HCT116 (cell line): ENCODE data around the gene DNM3. TPM values are rescaled to one million over a fixed set of nuclear protein-coding genes. Genes with fewer than 3 reads are reported as not detected.

Experiments used
- ATAC-seq: fragments of 200-7000 bp; cut with Tn5 transposase; 2 replicates; pipeline ENCODE4 v1.9.1; 2020; ENCODE audit warnings: mild to moderate bottlenecking, moderate library complexity
- BruUV-seq: library from RNA; stranded (reverse); fragments of 400-500 nt; replicated peaks from 2 replicates; lab custom pipeline; 2021; lab: Mats Ljungman, UMichigan
- CTCF ChIA-PET: fragments of 300-600 bp; sonication (Branson Sonifier 250); formaldehyde crosslinking; loops from one replicate; lab custom pipeline; 2021; ENCODE audit warnings: antibody characterized with exemption; lab: Charles Lee
- POLR2A ChIA-PET: fragments of 300-600, 350-600 bp; sonication (Branson Sonifier 250); formaldehyde crosslinking; loops from one replicate; lab custom pipeline; 2021; ENCODE audit warnings: antibody characterized with exemption; lab: Charles Lee
- RAD21 ChIA-PET, 2 experiments: fragments of 300-600 bp; sonication (Branson Sonifier 250); formaldehyde crosslinking; loops; one replicate each; lab custom pipeline; 2023; ENCODE audit warnings: low total read pairs in 2 of 2; ENCODE audit not compliant: uncharacterized antibody in 2 of 2, unreplicated experiment in 2 of 2, low non-redundant PET in 1 of 2; lab: Charles Lee
- DNase-seq: peaks from one replicate; pipeline ENCODE4 v3.0.0-alpha.2; 2010; ENCODE audit warnings: low read depth, low spot score
- H2AFZ ChIP-seq: fragments of 200-600 bp; shearing (Covaris generic), sonication (generic); 2 replicates; pipeline ENCODE4 v1.6.1; 2017; ENCODE audit warnings: low read depth, mixed run types, mixed read lengths, antibody characterized with exemption, low read length; ENCODE audit not compliant: poor library complexity, severe bottlenecking
- H3K27ac ChIP-seq: 2 replicates; pipeline ENCODE4 v1.5.1; 2012; ENCODE audit warnings: low read depth, low read length
- H3K27me3 ChIP-seq: fragments of 200-600 bp; sonication (generic); 2 replicates; pipeline ENCODE4 v1.6.1; 2016; ENCODE audit warnings: mixed run types, low read length, mixed read lengths; ENCODE audit not compliant: insufficient read depth
- H3K36me3 ChIP-seq, 2 experiments: fragments of 200-500 bp in 1 of 2; fragments of 200-600 bp in 1 of 2; sonication (Bioruptor generic) in 1 of 2; sonication (generic) in 1 of 2; 2 replicates each; pipeline versions ENCODE4 v1.5.1 to v1.6.1; 2014 to 2016; ENCODE audit warnings: low read length in 2 of 2, inconsistent platforms in 1 of 2, mixed read lengths in 1 of 2, mixed run types in 1 of 2; ENCODE audit not compliant: insufficient read depth in 2 of 2, control insufficient read depth in 1 of 2
- H3K4me1 ChIP-seq, 2 experiments: fragments of 200-600 bp in 1 of 2; sonication (generic) in 1 of 2; 2 replicates each; pipeline versions ENCODE4 v1.5.1 to v1.6.1; 2012 to 2017; ENCODE audit warnings: low read length in 2 of 2, inconsistent platforms in 1 of 2, mild to moderate bottlenecking in 1 of 2, mixed read lengths in 1 of 2, mixed run types in 1 of 2, moderate library complexity in 1 of 2; ENCODE audit not compliant: insufficient read depth in 2 of 2, control insufficient read depth in 1 of 2
- H3K4me2 ChIP-seq: fragments of 200-600 bp; sonication (generic); 2 replicates; pipeline ENCODE4 v1.6.1; 2017; ENCODE audit warnings: mixed run types, low read length, mixed read lengths
- H3K4me3 ChIP-seq, 2 experiments: fragments of 200-600 bp in 1 of 2; sonication (generic) in 1 of 2; replicated peaks in 1 of 2; 2 replicates each; pipeline ENCODE4 v1.5.1; 2011 to 2016; ENCODE audit warnings: low read length in 2 of 2, control low read depth in 1 of 2, low read depth in 1 of 2, mild to moderate bottlenecking in 1 of 2, mixed read lengths in 1 of 2, mixed run types in 1 of 2
- H3K79me2 ChIP-seq: fragments of 200-600 bp; sonication (generic); 2 replicates; pipeline ENCODE4 v1.6.1; 2017; ENCODE audit warnings: mild to moderate bottlenecking, mixed run types, low read length, moderate library complexity, mixed read lengths; ENCODE audit not compliant: insufficient read depth
- H3K9ac ChIP-seq: fragments of 200-600 bp; sonication (generic); 2 replicates; pipeline ENCODE4 v1.6.1; 2016; ENCODE audit warnings: low read length, mixed read lengths
- H3K9me2 ChIP-seq: fragments of 200-600 bp; sonication (generic), shearing (Covaris generic); 2 replicates; pipeline ENCODE4 v1.6.1; 2017; ENCODE audit warnings: mixed run types, mild to moderate bottlenecking, moderate library complexity; ENCODE audit not compliant: insufficient read depth
- H3K9me3 ChIP-seq, 2 experiments: fragments of 200-500 bp in 1 of 2; fragments of 200-600 bp in 1 of 2; sonication (Bioruptor generic) in 1 of 2; sonication (generic) in 1 of 2; 2 replicates each; pipeline ENCODE4 v1.6.1; 2014 to 2017; ENCODE audit warnings: low read length in 2 of 2, mixed read lengths in 2 of 2, inconsistent platforms in 1 of 2, low read depth in 1 of 2, mild to moderate bottlenecking in 1 of 2, mixed run types in 1 of 2, moderate library complexity in 1 of 2; ENCODE audit not compliant: control insufficient read depth in 1 of 2, insufficient read depth in 1 of 2
- H4K20me1 ChIP-seq: fragments of 200-600 bp; sonication (generic), shearing (Covaris generic); 2 replicates; pipeline ENCODE4 v1.6.1; 2017; ENCODE audit warnings: mixed run types, mild to moderate bottlenecking, moderate library complexity; ENCODE audit not compliant: insufficient read depth
- CBX3 ChIP-seq: IDR thresholded peaks from 2 replicates; pipeline ENCODE4 v1.6.1; 2012; ENCODE audit warnings: low read depth
- CTCF ChIP-seq, 3 experiments: fragments of 200-600 bp in 1 of 3; sonication (generic) in 1 of 3; IDR thresholded peaks in 2 of 3; conservative IDR thresholded peaks in 1 of 3; 2 replicates each; pipeline ENCODE4 v1.5.1; 2012 to 2017; ENCODE audit warnings: low read depth in 2 of 3, low read length in 2 of 3, antibody characterized with exemption in 1 of 3, borderline replicate concordance in 1 of 3, control low read depth in 1 of 3, mild to moderate bottlenecking in 1 of 3, mixed read lengths in 1 of 3, mixed run types in 1 of 3, moderate library complexity in 1 of 3; ENCODE audit not compliant: insufficient read depth in 1 of 3
- EGR1 ChIP-seq: IDR thresholded peaks from 2 replicates; pipeline ENCODE4 v1.6.1; 2012; ENCODE audit warnings: low read depth
- ELF1 ChIP-seq: IDR thresholded peaks from 2 replicates; pipeline ENCODE4 v1.6.1; 2012; ENCODE audit warnings: low read depth, borderline replicate concordance
- EZH2 ChIP-seq: fragments of 200-600 bp; sonication (generic); IDR thresholded peaks from 2 replicates; pipeline ENCODE4 v1.6.1; 2017; ENCODE audit warnings: antibody characterized with exemption, mixed run types
- EZH2phosphoT487 ChIP-seq: fragments of 200-600 bp; IDR thresholded peaks from 2 replicates; pipeline ENCODE4 v1.6.1; 2018; ENCODE audit warnings: antibody characterized with exemption, borderline replicate concordance
- FOSL1 ChIP-seq: IDR thresholded peaks from 2 replicates; pipeline ENCODE4 v1.6.1; 2012; ENCODE audit warnings: low read depth
- JUND ChIP-seq: IDR thresholded peaks from 2 replicates; pipeline ENCODE4 v1.6.1; 2012
- MAX ChIP-seq: IDR thresholded peaks from 2 replicates; pipeline ENCODE4 v1.6.1; 2012
- POLR2A ChIP-seq: IDR thresholded peaks from 2 replicates; pipeline ENCODE4 v1.7.0; 2011; ENCODE audit warnings: borderline replicate concordance; ENCODE audit not compliant: insufficient read depth, insufficient read length; ENCODE audit errors: extremely low read depth
- POLR2AphosphoS5 ChIP-seq: IDR thresholded peaks from 2 replicates; pipeline ENCODE4 v1.6.1; 2011; ENCODE audit warnings: mild to moderate bottlenecking, low read depth, low read length, moderate library complexity
- RAD21 ChIP-seq: IDR thresholded peaks from 2 replicates; pipeline ENCODE4 v1.6.1; 2012; ENCODE audit warnings: low read depth, mild to moderate bottlenecking
- REST ChIP-seq: IDR thresholded peaks from 2 replicates; pipeline ENCODE4 v1.6.1; 2012; ENCODE audit warnings: low read depth
- SIN3A ChIP-seq: IDR thresholded peaks from 2 replicates; pipeline ENCODE4 v1.6.1; 2012; ENCODE audit warnings: low read depth
- TCF7L2 ChIP-seq: IDR thresholded peaks from 2 replicates; pipeline ENCODE4 v1.7.0; 2011; ENCODE audit warnings: borderline replicate concordance, inconsistent platforms; ENCODE audit not compliant: insufficient read depth, insufficient read length; ENCODE audit errors: extremely low read depth
- YY1 ChIP-seq: IDR thresholded peaks from 2 replicates; pipeline ENCODE4 v1.6.1; 2011; ENCODE audit warnings: low read length, low read depth, moderate library complexity, mild to moderate bottlenecking; ENCODE audit not compliant: insufficient replicate concordance; ENCODE audit errors: extremely low read depth
- ZBTB33 ChIP-seq: IDR thresholded peaks from 2 replicates; pipeline ENCODE4 v1.6.1; 2011; ENCODE audit warnings: mild to moderate bottlenecking, low read length, moderate library complexity; ENCODE audit not compliant: insufficient replicate concordance; ENCODE audit errors: extremely low read depth
- ZNF274 ChIP-seq: fragments of 200-500 bp; sonication (Bioruptor generic); IDR thresholded peaks from 2 replicates; pipeline ENCODE4 v1.6.1; 2014; ENCODE audit warnings: mild to moderate bottlenecking, low read depth, low read length, inconsistent platforms
- intact Hi-C: fragments of 100-400 bp; cut with micrococcal nuclease; formaldehyde crosslinking; loops from 2 replicates; pipeline ENCODE4 v1.10.0; 2022
- total RNA-seq: library from RNA; stranded (reverse); gene quantifications from one replicate; pipeline ENCODE4 v1.2.1, GENCODE V29; 2021; ENCODE audit not compliant: unreplicated experiment

The DNM3 gene
- total RNA-seq, 1 experiment from 2014 or later: 3.1 TPM

GRCh38 chr1:171990371-171990770 is 149.1 kb downstream of the DNM3 start:
- DNase-seq (no peak), ATAC-seq (no peak)
- no peaks in the 10 kb centered on the region for H3K79me2 ChIP-seq

More at GRCh38 chr1:171990371-171990770, 149.1 kb downstream of the DNM3 start:
- ChIA-PET CTCF (interaction anchor here (2.2 kb wide), 1 partner anchor 12 kb away, joined by 9 read pairs; no protein-coding TSS in a partner anchor), POLR2A (no interaction called here), RAD21 (no interaction called here)
- Histone ChIP-seq H3K9me3 (no peaks in the 10 kb centered on the region), H3K4me3 (no peak overlapping the region), H3K9ac (no peak overlapping the region), H3K27me3 (no peaks in the 10 kb centered on the region), H2AFZ (no peak overlapping the region), H3K36me3 (no peaks in the 10 kb centered on the region), H3K4me2 (no peak overlapping the region), H3K9me2 (no peaks in the 10 kb centered on the region), H3K27ac (no peak overlapping the region), H4K20me1 (no peaks in the 10 kb centered on the region), H3K4me1 (no peaks in the 10 kb centered on the region)
- TF ChIP-seq SIN3A (no peak), RAD21 (no peak), EZH2 (no peak), YY1 (no peak), CBX3 (no peak), FOSL1 (no peak), CTCF (IDR thresholded peaks at IDR 0.05 in 2 of 3, conservative IDR thresholded peaks at IDR 0.05 in 1 of 3; ENCODE audit: borderline replicate concordance in 1 of 3, insufficient read depth in 1 of 3, low read depth in 2 of 3, low read length in 2 of 3) (no peak), POLR2A (no peak), EZH2phosphoT487 (no peak), MAX (no peak), JUND (no peak), ZNF274 (no peak), REST (no peak), EGR1 (no peak), TCF7L2 (no peak), ELF1 (no peak), ZBTB33 (no peak), POLR2AphosphoS5 (no peak)
- no TSS peak for BruUV-seq
- intact Hi-C loops: no loop called here
